Stimulated activated CD8-positive, alpha-beta memory T cell treated with anti-CD3 and anti-CD28 coated beads, Interleukin-12 subunit alpha, Interleukin-12 subunit beta, amount 100 ng/mL, for 4 hours (primary cell): ENCODE measurements around the gene RFX3.

Source experiments
- DNase-seq: peaks from one replicate; pipeline ENCODE4 v3.0.0-alpha.2; 2020; ENCODE audit warnings: low read depth

RFX3 gene

GRCh38 chr9:3513265-3513818, 12.5 kb downstream of the RFX3 start:
- no peak for DNase-seq

GRCh38 chr9:3511551-3511950, 14.2 kb downstream of the RFX3 start:
- DNase-seq = no peak

DNA sequence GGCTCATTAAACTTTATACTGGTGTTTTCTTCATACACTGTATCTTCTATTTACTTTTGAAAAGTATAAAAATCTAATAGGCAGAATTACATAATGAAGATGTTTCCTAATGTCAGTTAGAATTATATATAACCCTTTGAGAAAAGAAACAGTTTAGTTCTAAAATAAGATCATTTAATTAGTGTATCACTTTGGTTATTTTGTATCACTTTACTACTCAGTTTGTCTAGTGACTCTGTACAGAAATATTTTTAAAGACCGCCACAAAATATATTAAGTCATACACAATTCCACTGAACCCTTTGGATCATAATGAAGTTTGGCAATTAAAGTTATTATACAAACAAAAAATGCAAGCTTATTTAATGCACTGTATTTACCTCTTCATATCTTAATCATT, 15.0 kb downstream of the RFX3 start:
- DNase-seq = no peak

DNA sequence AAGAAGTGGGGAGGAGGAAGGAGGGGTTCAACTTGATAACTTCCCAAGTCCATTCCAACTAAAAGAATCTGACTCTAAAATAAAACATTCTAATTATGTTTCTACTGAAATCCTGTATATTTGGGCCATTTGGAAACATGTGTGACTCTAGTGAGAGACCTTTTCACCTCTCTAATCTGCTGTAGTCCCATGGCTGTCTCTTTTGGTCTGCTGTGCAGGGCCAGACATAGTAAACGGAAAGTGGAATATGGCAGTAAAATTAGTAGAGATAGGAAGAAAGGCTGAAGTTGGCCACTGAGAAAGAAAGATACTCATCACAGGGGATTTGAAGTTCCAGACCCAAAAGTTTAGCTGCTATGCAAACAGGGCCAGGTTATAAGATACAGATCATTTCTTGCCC, 15.9 kb downstream of the RFX3 start:
- DNase-seq = no peak

- DNase-seq = no peak
Observed at GRCh38 chr9:3508521-3509291, 17.1 kb downstream of the RFX3 start.

DNA sequence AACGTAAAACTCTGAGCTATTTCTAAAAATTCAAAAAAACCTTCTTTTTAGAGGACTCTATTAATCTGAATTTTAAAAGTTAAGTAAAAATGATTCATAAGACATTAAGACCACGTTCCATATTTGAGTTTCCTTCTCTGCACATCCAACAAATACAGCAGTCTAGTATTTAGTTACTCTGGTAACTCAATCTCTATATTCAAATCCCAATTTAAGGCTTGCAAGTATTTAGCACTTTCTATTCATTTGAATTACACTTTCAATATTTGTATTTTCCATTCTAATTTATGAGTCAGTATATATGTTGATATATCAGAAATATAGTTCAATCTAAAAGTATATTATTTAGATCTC, 17.7 kb downstream of the RFX3 start:
- no peak for DNase-seq

DNA sequence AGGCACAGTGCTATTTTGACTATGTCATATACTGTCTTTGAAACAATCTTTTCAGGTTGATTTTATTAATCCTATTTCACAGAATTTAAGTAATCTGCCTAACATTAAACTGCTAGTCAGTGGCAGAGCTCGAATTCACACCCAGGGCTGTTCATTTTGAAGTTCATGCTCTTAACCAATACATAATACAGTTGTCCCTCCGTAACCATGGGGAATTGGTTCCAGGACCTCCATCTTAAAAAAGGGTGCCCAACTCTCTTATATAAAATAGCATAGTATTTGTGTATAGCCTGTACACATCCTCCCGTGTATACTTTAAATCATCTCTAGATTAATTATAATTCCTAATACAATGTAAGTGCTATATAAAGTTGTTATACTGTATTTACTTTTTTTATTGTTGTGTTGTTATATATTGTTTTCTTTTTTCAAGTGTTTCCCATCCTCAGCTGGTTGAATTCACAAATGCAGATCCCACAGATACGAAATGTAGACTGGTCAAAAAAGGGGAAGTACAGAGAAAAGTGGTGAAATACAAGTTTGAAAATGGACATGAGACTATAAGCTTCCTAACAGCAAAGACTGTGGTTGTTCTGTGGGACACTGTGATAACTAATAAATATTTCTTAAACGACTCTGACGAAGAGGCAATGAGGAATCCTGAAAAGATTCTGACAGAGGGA, 18.3 kb downstream of the RFX3 start:
- no peak for DNase-seq

- DNase-seq = no peak
Observed at GRCh38 chr9:3506164-3506563, 19.6 kb downstream of the RFX3 start.

DNA sequence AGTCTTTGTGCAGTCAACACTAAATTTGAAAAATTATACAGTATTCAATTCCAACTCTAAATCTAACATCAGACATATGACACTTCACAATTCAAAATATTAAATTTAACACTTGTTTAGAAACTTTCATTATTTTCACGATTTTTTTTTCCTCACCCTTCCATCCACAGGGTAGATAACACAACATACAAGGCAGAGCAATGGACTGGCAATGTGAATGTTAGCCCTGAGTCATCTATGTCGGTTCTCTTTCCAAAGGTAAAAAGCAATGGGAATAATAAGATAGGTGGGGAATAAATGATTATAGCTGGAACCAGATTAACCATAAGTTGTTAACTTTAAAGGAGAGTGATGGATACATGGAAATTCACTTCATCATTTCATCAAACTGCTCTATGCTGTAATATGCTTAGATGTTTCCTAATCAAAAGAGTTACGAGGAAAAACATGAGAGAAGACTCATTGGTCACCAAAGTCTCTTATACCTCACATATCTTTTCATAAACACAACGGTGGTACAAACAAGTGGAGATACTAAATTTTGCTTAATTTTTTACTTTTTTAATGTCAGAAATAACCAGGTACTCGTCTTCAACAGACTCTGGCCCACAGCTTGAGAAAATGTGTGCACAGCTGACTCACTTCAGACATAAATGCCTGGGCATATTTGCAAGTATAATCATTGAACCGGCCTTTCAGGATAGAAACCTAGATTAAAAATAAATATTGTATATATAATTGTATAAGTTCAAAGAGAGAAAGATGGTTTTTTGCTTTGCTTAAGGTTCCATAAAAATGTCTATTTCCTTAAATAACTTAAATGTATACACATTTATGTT, 23.0 kb downstream of the RFX3 start:
- no peak for DNase-seq

DNA sequence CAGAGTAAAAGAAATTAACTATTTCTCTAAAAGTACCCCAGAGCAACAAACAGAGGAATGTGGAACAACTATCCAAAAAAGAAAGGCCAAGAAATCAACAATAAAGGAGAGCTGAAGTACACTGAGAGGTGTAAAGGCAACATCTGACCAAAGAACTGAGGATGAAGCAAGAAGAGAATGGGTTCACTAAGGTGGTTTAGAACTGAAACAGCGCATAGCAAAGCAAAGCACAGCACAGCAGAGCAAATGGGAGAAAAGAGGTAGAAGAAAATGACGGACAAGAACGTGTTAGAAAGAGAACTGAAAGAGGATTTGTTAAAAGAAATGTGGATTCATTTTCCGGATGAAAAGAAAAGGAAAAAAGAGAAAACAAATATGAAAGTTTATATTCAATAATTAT, 25.8 kb downstream of the RFX3 start:
- no peak for DNase-seq

DNA sequence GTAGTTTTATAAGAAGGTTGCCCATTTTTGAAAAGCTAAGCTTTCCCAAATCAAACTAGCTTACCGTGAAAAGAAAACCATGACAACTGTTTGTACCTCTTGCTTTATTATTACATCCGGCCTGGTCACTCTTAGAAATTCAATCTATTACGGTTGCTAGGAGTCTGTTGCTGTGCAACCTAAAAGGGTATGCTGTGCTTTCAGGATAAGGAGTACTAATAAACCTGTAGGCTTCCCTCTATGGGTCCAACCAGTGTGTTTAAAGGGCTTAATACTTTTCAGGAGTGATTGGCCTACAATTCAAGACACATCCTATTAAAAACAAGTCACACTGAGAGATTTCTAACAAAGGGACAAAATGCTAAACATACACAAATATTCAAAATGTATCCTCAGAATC, 27.1 kb downstream of the RFX3 start:
- DNase-seq = no peak

GRCh38 chr9:3497857-3498256, 27.9 kb downstream of the RFX3 start:
- DNase-seq = no peak

DNA sequence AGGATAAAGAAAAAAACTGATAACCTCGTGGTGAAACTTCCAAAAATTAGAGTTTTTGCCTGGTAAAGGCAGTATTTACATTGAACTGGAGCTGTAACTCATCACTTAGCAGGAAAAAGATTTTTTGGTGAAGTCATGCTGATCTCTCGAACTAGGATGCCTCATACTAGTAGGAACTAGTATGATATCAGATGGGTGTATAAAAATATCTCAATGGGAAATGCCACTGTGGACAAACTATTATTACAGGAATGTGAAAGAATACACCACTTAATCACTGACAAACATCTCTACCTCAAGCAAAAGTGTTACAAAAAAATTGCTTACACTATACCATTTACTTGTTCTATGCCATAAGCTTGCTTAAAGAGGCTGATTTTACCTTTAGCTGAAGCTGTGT, 28.4 kb downstream of the RFX3 start:
- no peak for DNase-seq

DNA sequence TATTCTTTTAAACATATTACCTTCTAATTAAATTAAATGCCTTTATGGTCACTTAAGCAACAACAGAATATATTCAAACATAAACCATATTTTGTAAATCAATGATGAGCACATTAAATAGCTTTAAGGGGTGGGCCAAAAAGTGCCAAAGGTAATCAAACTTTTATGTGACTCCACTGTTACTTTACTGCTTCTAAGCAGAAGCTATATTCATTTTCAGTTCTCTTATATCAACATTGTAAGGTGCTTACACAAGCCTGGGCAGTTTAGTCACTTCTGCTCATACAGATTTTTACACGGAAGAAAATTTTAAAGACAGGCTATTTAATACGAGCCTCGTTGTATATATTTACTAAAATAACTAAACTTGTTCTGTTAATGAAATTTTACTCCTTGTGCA, 29.9 kb downstream of the RFX3 start:
- DNase-seq = no peak

DNA sequence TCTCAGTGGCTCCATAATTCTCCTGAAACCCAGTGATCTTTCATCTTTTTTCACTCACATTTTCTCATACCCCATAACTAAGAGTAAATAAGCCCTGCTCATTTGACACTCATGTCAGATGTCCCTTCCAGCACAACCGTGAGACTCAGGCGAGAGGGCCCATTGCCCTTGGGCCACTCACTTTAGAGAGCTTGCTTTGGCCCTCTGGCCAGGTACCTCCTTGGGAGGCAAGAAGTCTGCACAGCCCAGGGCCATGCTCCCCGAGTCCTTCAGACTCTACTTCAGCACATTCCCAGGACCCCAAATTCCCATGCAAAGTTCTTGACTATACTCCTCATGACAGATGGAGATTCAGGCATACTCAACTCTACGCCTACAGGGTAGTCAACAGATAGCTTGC, 33.6 kb downstream of the RFX3 start:
- no peak for DNase-seq

DNA sequence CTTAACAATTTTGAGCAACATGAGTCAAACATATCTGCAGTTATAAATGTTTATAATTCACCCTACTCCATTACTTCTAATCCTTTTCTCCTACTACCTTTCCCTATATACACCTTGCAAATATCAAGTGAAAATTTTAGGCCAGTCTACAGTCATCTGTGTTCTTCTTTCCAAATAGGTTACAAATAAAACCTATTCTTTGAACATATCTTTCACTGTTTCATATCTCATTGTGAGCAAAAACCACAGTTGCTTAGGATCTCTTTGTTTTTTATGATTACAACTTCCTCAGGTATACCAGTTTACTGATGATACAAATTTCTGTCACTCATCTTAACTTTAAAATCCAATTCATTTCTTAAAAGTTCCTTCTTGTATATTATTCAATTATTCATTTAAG, 34.4 kb downstream of the RFX3 start:
- DNase-seq = no peak

GRCh38 chr9:3490957-3491356, 34.8 kb downstream of the RFX3 start:
- no peak for DNase-seq

GRCh38 chr9:3482578-3482977, 43.2 kb downstream of the RFX3 start:
- no peak for DNase-seq

- DNase-seq = no peak
Observed at GRCh38 chr9:3480353-3480655, 45.5 kb downstream of the RFX3 start.

DNA sequence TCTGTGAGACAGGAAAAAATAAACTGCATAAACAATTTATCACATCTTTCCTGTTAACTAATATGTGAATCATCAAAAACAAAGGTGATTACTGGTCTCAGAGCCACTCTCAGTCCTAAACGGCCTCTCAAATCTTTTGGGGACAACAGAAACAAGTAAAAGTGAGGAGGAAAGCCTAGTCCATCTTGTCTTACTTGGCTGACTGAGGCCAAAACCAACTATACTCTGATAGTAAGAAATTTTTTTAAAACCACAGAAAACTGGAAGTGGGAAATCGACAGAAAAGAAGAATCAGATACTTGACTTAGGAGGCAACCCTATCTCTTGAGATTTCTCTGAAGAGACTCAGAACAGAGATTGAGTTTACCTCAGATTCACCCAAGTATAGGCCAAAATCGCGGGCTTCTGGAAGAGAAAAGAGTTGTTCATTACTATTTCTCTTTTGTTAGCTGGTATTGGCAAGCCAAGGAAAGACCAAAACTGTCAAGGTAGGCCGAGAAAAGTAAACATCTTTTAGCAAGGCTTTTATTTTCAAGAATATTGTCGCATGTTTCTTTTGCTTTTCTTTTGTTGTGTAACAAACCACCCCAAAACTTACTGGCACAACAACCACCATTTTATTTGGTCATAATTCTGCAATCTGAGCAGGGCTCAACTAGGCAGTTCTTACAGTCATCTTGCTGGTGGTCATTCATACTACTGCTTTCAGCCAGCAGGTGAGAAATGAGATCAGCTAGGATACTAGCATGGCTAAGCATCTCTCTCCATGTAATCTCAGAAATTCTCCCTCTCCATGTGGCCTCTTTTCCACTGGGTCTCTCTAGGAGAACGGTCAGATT, 46.1 kb downstream of the RFX3 start:
- DNase-seq = no peak

- DNase-seq = no peak
Observed at GRCh38 chr9:3478549-3478953, 47.2 kb downstream of the RFX3 start.

- DNase-seq = no peak
Observed at GRCh38 chr9:3477236-3477834, 48.5 kb downstream of the RFX3 start.
